Fibroblast of the conjunctiva (primary cell): ENCODE measurements around the gene ENPP6.
A peak's percentile ranks its signal among the peaks of the same experiment; 100 is the strongest.

Experiments
- DNase-seq: peaks from one replicate; pipeline ENCODE4 v3.0.0-alpha.2; 2010; ENCODE audit warnings: low read depth

The ENPP6 gene

GRCh38 chr4:184217634-184218033 is at the start of gene ENPP6:
TSS of gene ENPP6 (minus strand) at chr4:184217873. CDS start at chr4:184217819, 54 bp downstream.
- no peak for DNase-seq

- no peak for DNase-seq
These were observed 49.5 kb upstream of the ENPP6 start for GRCh38 chr4:184267206-184267608.

GRCh38 chr4:184265546-184266351 is 48.1 kb upstream of the ENPP6 start:
- no peak for DNase-seq

DNA sequence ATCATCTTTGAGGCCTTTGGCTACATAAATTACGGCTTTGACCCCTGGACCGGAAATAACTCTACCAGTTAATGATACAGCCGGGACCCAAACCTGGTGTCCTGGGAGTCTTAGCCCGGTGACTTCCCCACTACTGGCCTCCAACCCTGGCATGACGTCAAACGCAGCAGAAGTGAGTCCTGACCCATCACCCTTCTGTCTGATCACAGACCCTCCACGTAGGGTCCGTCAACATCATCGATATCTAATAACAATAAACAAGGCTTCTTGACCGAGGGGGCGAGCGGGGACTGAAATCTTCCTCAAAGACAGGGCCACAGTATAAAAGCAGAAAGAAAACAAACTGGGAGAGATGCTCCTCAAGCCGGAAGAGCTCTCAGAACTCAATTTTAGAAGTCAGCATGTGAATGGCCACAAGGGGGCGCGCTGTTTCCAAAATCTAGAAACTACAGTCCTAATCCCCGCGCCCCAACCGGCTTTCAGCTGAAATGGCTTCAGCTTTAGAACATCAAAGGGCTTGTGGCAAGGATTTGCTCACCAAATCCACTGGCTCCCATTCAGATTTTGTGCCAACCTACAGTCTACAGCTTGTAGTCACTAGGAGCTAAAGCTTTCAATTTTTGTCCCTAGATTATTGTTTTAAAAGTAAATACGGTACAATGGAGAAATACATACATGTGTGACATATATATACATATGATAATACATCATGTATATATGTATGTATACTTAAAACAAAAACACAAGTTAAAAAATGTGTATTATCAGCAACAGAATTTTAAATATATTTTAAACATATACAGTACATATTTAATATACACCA is 46.4 kb upstream of the ENPP6 start:
- DNase-seq = peak; percentile 82

DNA sequence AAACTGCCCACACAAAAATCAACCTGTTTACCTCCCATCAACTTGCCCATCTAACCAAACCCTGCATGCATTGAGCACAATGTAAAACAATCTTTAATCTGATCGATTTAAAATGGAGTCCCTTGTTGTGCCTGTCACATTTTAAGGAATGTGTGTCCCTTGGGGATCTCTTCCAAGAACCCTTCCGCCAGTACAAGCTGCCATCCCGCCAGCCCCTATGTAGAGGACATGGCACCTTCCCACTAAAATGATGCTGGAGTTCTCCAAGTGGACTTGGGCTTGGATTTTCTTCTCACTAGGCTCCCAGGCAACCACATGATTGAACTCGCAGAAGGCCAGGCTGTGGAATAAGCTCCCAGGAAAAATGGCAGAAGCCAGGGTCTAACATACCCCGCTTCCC is 45.8 kb upstream of the ENPP6 start:
- DNase-seq = no peak

- no peak for DNase-seq
These were observed 45.2 kb upstream of the ENPP6 start for GRCh38 chr4:184262901-184263300.

DNA sequence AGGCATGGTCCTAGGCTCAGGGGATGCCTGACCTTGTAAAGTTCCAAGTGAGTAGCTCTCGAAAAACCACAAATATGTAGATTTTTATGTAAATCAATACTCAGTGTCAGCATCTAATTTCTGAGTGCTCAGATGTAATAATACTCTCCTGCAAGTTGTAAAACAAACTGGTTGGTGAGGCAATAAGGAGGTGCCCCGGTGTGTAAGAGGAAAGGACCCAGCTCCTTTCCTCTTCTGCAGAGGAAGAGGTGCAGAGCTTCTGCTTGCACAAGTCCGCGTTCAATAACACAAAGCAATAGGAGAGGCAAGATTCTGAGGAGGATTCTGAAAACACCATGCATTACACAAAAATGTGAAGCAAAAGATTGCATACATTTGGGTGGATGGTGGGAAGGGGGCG is 43.6 kb upstream of the ENPP6 start:
- DNase-seq = no peak

DNA sequence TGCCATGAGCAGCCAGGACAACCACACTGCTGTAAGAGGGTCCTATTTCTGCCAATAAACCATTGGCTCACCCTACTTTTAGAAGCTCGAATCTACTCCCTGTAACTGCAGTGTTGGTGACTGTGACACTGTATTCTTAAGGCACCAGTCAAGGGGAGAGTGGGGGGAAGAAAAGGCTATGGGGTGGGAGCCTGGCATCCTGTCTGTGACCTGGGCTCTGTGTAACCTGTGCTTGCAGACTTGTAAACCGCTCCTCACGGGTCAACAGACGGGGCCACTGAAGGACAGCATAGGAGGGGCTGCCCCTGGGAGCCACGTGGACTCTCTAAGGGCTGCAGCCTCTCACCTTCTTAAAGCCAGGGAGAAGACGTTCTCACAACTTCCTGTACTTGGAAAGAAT is 42.2 kb upstream of the ENPP6 start:
- DNase-seq = no peak

- no peak for DNase-seq
These were observed 41.4 kb upstream of the ENPP6 start for GRCh38 chr4:184259081-184259480.

DNA sequence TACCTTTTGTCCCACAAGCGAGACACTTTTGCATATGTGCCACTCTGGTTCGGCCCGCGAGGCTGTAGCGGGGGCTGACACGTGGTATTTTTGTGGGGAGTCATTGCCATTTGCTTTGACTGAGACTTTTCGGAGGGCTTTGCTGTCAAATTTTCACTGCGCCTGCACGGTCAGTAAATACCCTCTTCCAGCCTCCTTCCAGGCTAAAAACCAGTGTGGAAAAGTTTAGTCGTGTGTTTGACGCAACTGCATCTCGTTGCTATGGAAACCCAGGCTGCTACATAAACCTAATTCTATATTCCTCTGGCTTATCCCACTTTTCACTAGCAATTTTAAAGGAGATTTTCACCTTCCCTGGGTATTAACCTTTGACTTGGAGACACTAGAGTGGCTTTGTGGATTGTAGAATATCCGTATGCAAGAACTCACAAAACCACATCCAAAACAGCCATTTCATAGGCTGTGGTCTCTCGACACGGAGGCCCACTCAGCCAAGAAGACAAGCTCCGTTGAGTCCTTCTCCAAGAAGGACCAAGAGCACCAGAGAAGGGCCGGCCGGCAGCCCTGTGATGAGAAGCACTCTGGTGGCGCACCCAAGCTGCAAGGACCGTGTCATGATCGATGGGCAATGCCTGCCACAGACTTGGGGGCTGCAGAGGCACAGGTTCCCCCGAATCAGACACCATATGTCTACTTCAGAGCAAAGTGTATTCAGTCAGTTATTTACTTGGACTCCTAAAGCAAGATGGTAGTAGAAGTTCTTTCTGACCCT is 38.4 kb upstream of the ENPP6 start:
- no peak for DNase-seq

DNA sequence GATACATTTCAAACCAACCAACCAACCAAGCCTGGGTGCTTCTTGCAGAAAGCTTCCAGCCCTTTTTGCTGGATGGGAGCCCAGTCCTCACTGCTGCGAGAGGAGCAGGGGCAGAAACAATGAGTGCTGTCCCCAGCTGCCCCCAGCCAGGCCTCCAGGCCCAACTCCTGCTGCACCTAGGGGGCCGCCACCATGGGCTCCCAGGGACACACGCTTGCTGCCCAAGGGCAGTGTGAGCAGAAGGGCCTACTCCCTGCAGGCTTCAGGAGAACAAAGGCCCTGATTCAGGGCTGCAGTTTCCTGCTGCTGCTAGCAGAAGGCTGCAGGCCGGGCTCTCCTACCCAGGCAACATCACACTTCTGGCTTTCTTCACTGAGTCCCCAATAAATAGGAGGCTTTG is 37.7 kb upstream of the ENPP6 start:
- DNase-seq = no peak

- DNase-seq = no peak
These were observed 35.4 kb upstream of the ENPP6 start for GRCh38 chr4:184253072-184253420.

GRCh38 chr4:184252136-184253071 is 34.7 kb upstream of the ENPP6 start:
- no peak for DNase-seq

GRCh38 chr4:184251670-184251980 is 34.0 kb upstream of the ENPP6 start:
- DNase-seq = no peak

- peak; percentile 23 for DNase-seq
These were observed 33.4 kb upstream of the ENPP6 start for GRCh38 chr4:184250795-184251669.

DNA sequence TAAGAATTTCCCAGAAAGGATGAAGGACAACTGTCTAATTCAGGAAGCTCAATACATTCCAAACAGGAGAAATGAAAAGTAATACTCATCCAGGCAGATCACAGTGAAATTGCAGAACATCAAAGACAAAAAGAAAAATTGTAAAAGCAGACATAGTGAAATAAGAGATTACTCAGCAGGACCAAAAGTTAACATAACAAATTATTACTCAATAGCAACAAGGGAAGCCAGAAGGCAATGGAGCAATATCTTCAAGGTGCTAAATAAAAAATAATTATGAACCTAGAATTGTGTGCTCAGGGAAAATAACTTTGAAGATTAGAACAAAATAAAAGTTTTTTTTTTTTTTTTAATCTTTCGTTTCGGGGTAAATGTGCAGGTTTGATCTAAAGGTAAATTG is 30.5 kb upstream of the ENPP6 start:
- no peak for DNase-seq

DNA sequence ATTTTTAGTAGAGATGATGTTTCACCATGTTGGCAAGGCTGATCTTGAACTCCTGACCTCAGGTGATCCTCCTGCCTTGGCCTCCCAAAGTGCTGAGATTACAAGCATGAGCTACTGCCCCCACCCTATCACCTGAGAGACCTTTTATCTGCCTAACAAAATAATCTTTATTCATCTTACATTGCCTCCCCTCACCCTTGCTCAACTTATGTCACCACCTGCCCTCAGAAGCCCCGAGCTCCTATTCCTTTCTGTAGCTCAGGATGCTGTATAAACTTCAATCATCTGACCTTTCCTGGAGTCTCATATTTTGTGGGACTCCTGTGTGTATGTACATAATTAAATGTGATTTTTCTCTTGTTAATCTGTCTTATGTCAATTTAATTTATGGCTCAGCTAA is 29.7 kb upstream of the ENPP6 start:
- DNase-seq = no peak

GRCh38 chr4:184246426-184246825 is 28.8 kb upstream of the ENPP6 start:
- DNase-seq = no peak

DNA sequence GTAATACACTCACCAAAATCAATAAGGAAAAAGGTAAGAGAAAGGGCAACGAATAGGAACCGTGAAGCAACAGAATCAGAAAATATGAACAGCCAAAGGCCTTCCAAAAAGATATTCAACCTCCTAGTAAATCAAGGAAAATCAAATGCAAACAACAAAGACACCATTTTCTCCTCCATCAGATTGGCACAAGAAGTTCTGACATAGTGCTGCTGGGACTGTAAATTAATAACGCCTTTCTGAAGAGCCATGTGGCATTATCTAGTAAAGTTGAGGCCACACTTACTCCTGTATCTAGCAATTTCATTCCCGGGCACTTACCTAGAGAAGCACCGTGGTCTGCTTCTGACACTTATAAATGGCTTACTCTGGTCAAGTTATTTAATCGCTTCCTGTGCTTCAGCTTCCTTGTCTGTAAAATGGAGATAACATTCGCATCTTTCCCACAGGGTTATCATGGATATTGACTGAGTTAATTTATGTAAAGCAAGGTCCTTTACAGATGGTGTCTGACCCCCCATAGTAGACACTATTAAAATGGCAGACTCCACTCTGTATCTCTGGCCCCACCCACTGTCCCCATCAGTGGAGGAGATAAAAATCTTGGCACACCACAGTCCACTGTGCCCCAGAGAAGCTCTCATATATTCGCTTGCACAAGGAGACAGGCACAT is 20.5 kb upstream of the ENPP6 start:
- DNase-seq = no peak

DNA sequence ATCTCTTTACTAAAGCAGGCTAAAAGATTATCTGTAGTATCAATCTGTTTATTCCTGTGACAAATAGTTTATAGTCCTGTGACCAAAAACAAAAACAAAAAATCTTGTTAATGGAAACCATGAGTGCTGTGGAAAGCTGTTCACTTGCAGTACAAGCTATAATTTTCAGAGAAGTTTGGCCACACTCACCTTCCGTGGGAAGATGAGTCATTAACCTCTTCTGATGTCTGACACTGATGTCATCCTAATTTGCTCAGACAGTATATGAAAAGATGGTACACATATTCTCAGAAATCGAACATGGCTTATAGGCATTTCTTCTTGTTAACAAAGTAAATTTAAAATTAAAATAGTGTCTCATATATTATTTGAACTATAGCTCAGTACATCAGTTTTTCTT is 19.9 kb upstream of the ENPP6 start:
- no peak for DNase-seq
